ENCODE data around the gene SERPINA3. TPM values are rescaled to one million over a fixed set of nuclear protein-coding genes. Genes with fewer than 3 reads are reported as not detected.

Gene SERPINA3
- 100 to 1,000 TPM in 1 of 5 donors, 10 to 100 TPM in 4; 15.1 to 392 (median 65.9) TPM for total RNA-seq
- polyA plus RNA-seq: 1,000 to 10,000 TPM in 1 of 3 donors, 100 to 1,000 TPM in 2; 109 to 1,820 (median 485) TPM
- long read RNA-seq, donor 1: 0 reads
- long read RNA-seq, donor 2: 0 reads
- long read RNA-seq, donor 3, partial matches to known transcripts: 5 of 7 reads
- long read RNA-seq, donor 3, other reads (novel, unspliced or antisense): 0 of 7 reads
- long read RNA-seq, donor 4: 0 reads
- long read RNA-seq, donor 5: 0 reads
- long read RNA-seq, donor 6, partial matches to known transcripts: 0 of 1 reads
- long read RNA-seq, donor 6, other reads (novel, unspliced or antisense): 0 of 1 reads
- long read RNA-seq, donor 7: 0 reads
- long read RNA-seq, donor 8, partial matches to known transcripts: 0 of 5 reads
- long read RNA-seq, donor 8, other reads (novel, unspliced or antisense): 0 of 5 reads
- long read RNA-seq, donor 9: 0 reads
- long read RNA-seq, donor 10: 0 reads

DNA sequence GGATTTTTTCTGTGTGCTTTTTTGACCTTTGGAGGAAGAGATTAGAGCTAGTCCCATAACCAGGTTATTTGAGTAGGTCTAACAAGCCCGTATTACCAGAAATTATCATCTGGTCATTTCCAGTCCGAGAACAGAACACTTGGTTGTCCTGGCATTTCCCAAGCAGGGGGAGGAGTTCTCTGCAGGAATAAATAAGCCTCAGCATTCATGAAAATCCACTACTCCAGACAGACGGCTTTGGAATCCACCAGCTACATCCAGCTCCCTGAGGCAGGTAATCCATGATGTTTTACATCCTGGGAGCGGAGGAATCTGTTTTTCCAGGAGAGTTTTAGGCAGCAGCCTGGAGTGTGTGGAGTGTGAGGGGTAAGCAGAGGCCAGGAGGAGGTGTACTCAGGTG lies at the start of gene SERPINA3:
TSS of gene SERPINA3 (plus strand) at position 218 of the 400 bp plus-strand sequence. CDS start 2,051 bp downstream, outside the sequence.
- peak in 2 of 3 donors; percentile 18 to 84 for TF ChIP-seq POLR2AphosphoS5 (IDR thresholded peaks at IDR 0.05)
- TF ChIP-seq EP300 (IDR thresholded peaks at IDR 0.05): no peak
- H3K27me3 ChIP-seq: no peaks in the 10 kb centered on the region
- peak within 1 kb of the TSS in 3 of 4 donors; percentile 18 to 43 (median 29) for H3K4me3 ChIP-seq
- peaks cover under 1 to 7% (median 3%) of the 10 kb centered on the region in 4 donors for H3K9me3 ChIP-seq
- H3K27ac ChIP-seq: peak within 1 kb of the TSS; percentile 1 to 70 (median 59)
- peaks cover 10 to 38% (median 26%) of the 10 kb centered on the region in 4 donors for H3K4me1 ChIP-seq
- peak in 1 of 2 donors; percentile 52 for DNase-seq
- H3K36me3 ChIP-seq: peaks cover 0 to 19% (median 7%) of the 10 kb centered on the region in 4 donors
- WGBS, 5 donors: 30 to 38% (median 37%) methylated on average over 4 of the region's 4 CpGs
- intact Hi-C loops (cut with DNase I; ENCODE audit: low total_unique reads): no loop called here

DNA sequence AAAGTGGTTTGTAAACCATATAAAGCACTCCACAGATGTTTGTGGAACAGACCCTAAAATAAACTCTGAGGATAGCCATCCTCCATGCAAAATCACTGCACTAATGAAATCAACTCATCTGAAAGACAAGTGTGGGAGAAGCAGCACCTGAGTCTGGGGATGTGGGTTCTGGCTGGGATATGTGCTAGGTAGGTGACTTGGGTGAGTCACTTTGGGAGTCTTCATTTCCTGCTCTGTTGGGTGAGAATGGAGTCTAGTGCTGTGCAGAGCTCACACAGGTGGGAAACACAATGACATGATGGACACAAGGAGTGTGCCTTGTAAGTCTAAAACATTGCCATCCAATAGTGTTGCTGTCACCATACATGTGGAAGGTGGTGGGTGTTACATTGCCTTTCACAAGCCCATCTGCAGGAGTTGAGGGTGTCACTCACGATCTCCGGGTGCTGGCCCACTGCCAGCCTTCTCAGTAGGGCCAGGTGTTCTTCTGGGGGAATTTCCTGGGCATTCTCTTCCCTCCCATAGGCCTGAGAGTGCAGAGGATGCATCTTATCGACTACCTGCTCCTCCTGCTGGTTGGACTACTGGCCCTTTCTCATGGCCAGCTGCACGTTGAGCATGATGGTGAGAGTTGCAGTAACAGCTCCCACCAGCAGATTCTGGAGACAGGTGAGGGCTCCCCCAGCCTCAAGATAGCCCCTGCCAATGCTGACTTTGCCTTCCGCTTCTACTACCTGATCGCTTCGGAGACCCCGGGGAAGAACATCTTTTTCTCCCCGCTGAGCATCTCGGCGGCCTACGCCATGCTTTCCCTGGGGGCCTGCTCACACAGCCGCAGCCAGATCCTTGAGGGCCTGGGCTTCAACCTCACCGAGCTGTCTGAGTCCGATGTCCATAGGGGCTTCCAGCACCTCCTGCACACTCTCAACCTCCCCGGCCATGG lies 49.0 kb upstream of the SERPINA3 start:
- H3K36me3 ChIP-seq: no peaks in the 10 kb centered on the region
- DNase-seq: no peak
- no peak overlapping the region for H3K4me3 ChIP-seq
- intact Hi-C loops (cut with DNase I; ENCODE audit: low total_unique reads): no loop called here
- no peaks in the 10 kb centered on the region for H3K27me3 ChIP-seq
- TF ChIP-seq POLR2AphosphoS5 (IDR thresholded peaks at IDR 0.05): no peak
- no peak for TF ChIP-seq EP300 (IDR thresholded peaks at IDR 0.05)
- TF ChIP-seq POLR2A (IDR thresholded peaks at IDR 0.05): no peak
- TF ChIP-seq, protein P1, sequence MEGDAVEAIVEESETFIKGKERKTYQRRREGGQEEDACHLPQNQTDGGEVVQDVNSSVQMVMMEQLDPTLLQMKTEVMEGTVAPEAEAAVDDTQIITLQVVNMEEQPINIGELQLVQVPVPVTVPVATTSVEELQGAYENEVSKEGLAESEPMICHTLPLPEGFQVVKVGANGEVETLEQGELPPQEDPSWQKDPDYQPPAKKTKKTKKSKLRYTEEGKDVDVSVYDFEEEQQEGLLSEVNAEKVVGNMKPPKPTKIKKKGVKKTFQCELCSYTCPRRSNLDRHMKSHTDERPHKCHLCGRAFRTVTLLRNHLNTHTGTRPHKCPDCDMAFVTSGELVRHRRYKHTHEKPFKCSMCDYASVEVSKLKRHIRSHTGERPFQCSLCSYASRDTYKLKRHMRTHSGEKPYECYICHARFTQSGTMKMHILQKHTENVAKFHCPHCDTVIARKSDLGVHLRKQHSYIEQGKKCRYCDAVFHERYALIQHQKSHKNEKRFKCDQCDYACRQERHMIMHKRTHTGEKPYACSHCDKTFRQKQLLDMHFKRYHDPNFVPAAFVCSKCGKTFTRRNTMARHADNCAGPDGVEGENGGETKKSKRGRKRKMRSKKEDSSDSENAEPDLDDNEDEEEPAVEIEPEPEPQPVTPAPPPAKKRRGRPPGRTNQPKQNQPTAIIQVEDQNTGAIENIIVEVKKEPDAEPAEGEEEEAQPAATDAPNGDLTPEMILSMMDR (IDR thresholded peaks at IDR 0.05): no peak
- H3K9me3 ChIP-seq: no peaks in the 10 kb centered on the region
- 85 to 92% (median 88%) methylated on average over 12 to 16 of the region's 16 CpGs for WGBS, 5 donors
- peaks cover 0 to 11% (median 6%) of the 10 kb centered on the region in 4 donors for H3K4me1 ChIP-seq
- no peak overlapping the region for H3K27ac ChIP-seq

DNA sequence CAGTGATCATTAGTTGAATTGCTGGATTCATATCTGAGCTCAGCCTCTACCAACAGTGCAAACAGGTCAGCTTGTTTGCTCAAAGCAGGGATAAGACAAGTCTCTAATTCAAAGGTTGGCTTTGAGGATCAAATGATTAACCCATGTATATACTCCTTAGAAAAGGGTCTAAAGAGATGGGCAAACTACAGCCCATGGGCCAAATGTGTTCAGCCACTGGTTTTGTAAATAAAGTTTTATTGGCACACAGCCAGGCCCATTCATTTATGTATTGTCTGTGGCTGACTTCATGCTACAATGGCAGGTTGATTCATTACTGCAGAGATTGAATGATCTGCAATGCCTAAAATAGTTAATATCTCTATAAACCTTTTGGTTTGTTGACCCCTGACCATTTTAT lies 47.8 kb upstream of the SERPINA3 start:
- no peak for DNase-seq
- H3K4me3 ChIP-seq: no peak overlapping the region
- peaks cover 0 to 11% (median 6%) of the 10 kb centered on the region in 4 donors for H3K4me1 ChIP-seq
- H3K27me3 ChIP-seq: no peaks in the 10 kb centered on the region
- H3K36me3 ChIP-seq: no peaks in the 10 kb centered on the region
- intact Hi-C loops (cut with DNase I; ENCODE audit: low total_unique reads): no loop called here
- no peak overlapping the region for H3K27ac ChIP-seq
- no peaks in the 10 kb centered on the region for H3K9me3 ChIP-seq
- no peak for TF ChIP-seq EP300 (IDR thresholded peaks at IDR 0.05)
- no peak for TF ChIP-seq POLR2AphosphoS5 (IDR thresholded peaks at IDR 0.05)
- no peak for TF ChIP-seq POLR2A (IDR thresholded peaks at IDR 0.05)
- TF ChIP-seq, protein P1 (IDR thresholded peaks at IDR 0.05): no peak

DNA sequence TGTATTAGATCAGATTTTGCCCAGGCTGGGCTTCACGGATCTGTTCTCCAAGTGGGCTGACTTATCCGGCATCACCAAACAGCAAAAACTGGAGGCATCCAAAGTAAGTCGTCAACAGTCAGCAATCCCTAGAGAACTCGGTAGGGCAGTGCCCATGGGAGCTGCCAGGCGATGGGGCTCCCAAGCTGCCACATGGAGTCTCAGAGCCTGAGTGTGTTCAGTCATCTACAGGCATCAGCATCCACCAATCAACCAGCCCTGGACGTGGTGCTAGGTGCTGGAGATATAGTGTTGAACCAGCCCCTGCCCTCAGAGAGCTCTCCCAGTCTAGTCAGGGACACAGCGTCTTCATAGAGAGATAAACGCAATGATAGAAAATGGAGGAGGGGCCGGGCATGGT lies 44.0 kb upstream of the SERPINA3 start:
- Histone ChIP-seq H3K4me3 (no peak overlapping the region), H3K27me3 (no peaks in the 10 kb centered on the region), H3K36me3 (no peaks in the 10 kb centered on the region), H3K4me1 (peaks cover 0 to 10% (median 3%) of the 10 kb centered on the region in 4 donors), H3K27ac (no peak overlapping the region), H3K9me3 (no peaks in the 10 kb centered on the region)
- TF ChIP-seq EP300 (IDR thresholded peaks at IDR 0.05) (no peak), POLR2A (IDR thresholded peaks at IDR 0.05) (no peak), POLR2AphosphoS5 (IDR thresholded peaks at IDR 0.05) (no peak)
- TF ChIP-seq, protein P1 (IDR thresholded peaks at IDR 0.05): no peak
- WGBS, 5 donors: 84 to 96% (median 91%) methylated on average over 9 of the region's 9 CpGs
- no peak for DNase-seq
- intact Hi-C loops (cut with DNase I; ENCODE audit: low total_unique reads): no loop called here
